Thoracic aorta endothelial cell (primary cell): ENCODE results near the gene RGPD3. TPM values are rescaled to one million over a fixed set of nuclear protein-coding genes. Genes with fewer than 3 reads are reported as not detected.

Experiments used
- total RNA-seq: library from RNA; depleted of rRNA; stranded (reverse); fragments of >200 nt; gene quantifications from 2 replicates; pipeline ENCODE4 v1.2.3, GENCODE V29; 2012

Gene RGPD3
- total RNA-seq: 0.53 and 0.79 TPM in 2 replicates

DNA sequence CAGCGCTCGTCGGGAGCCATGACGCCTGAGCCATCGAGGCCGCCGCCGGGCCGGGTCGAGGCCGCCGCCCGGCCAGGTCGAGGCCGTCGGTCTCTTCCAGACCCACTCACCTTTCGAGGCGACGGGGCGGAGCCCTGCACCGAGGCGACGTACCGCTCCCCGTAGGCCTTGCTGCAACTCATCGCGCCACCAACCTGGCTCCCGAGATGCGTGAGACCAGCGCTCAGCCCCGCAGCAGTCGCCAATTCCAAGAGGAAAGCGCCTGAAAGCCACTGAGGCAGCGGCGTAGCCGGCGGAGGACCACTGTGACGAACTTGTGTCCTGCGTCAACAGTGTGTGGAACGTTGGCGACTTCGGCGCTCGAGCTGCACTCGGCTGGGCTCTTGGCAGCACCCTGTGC, at the start of gene RGPD3:
RGPD3 (minus strand) TSS at position 307 of the 400 bp plus-strand sequence; CDS start at position 182, 125 bp downstream.

DNA sequence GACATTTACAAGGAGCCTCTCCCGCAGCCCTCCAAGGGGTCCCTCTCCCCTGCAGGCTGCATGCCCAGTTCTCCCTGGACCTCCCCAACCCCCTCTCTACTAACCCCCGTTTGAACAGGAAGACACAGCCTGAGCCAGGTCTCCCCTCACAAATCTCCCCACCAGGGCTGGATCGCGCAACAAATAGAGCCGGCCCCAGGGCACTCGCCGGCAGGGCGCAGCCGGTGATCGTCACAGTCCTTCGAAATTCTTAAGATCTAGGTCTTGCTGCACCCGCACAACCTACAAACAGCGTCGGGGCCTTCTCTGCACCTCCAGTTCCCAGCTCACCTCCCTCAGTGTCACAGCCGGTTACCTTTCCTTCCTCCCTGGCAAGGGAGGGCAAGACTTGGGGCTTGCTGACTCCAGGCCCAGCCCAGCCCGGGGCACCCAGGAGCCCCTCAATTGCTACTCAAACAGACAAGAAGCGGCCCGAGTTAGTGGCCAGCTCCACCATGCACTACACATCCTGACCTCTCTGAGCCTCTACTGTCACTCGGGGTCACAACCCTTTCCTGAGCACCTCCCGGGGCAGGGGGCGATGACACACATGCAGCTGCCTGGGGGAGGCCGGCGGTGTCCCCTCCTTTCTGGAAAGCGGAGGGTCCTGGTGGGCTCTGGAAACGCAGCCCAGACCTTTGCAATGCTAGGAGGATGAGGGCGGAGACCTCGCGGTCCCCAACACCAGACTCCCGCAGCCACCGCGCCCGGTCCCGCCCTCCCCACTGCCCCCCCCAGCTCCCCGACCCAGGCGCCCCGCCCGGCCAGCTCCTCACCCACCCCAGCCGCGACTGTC, 18.6 kb upstream of the RGPD3 start, which contains the start of gene CD8B2:
CD8B2 (plus strand) TSS at position 814 of the 835 bp plus-strand sequence. CDS start 63 bp downstream, outside the sequence.

Other genes with a start within 250 kb of the RGPD3 start
- not detected in 2 replicates for gene CD8B2, start 19.0 kb upstream of the RGPD3 start, total RNA-seq